GM10248 (cell line): ENCODE results near the gene ATP11A.

Experiments used
- CTCF ChIA-PET: fragments of 300-600 bp; sonication (Branson Sonifier 250); formaldehyde crosslinking; extraction: SDS; loops from one replicate; lab custom pipeline; 2021; ENCODE audit warnings: antibody characterized with exemption; lab: Yijun Ruan, JAX
- POLR2A ChIA-PET: fragments of 350-650 bp; sonication (Branson Sonifier 250); formaldehyde crosslinking; extraction: SDS; loops from one replicate; lab custom pipeline; 2020; ENCODE audit warnings: antibody characterized with exemption; lab: Yijun Ruan, JAX
- DNase-seq: peaks from one replicate; pipeline ENCODE4 v3.0.0; 2012; ENCODE audit errors: extremely low spot score
- CTCF ChIP-seq: IDR thresholded peaks from 2 replicates; pipeline ENCODE4 v1.5.1; 2012; ENCODE audit warnings: mild to moderate bottlenecking, low read depth; ENCODE audit errors: extremely low read depth, missing control alignments, control extremely low read depth

The ATP11A gene

GRCh38 chr13:112877976-112878955, 188.4 kb downstream of the ATP11A start:
- CTCF ChIA-PET, result interaction anchor here (3.3 kb wide), 1 partner anchor 238 kb away, joined by 22 read pairs; no protein-coding TSS in a partner anchor
- DNase-seq, result no peak
- POLR2A ChIA-PET, result interaction anchor here (0.6 kb wide), 1 partner anchor 1326 kb away, joined by 5 read pairs; no protein-coding TSS in a partner anchor
- no peak for TF ChIP-seq CTCF

- CTCF ChIA-PET, result interaction anchor here (1.3 kb wide), 1 partner anchor 238 kb away, joined by 3 read pairs; no protein-coding TSS in a partner anchor
- DNase-seq, result no peak
- TF ChIP-seq CTCF, result no peak
- POLR2A ChIA-PET, result no interaction called here
Observed at GRCh38 chr13:112879283-112879833, 189.5 kb downstream of the ATP11A start.

- no peak for TF ChIP-seq CTCF
- DNase-seq, result no peak
- CTCF ChIA-PET, result interaction anchor here (1.3 to 1.6 kb wide), 2 partner anchors 239 to 240 kb away, joined by 3 read pairs; no protein-coding TSS in a partner anchor
- POLR2A ChIA-PET, result no interaction called here
Observed at GRCh38 chr13:112880221-112880641, 190.4 kb downstream of the ATP11A start.

- CTCF ChIA-PET, result interaction anchor here (1.6 kb wide), 1 partner anchor 241 kb away, joined by 3 read pairs; no protein-coding TSS in a partner anchor
Observed at GRCh38 chr13:112880976-112881540, 191.2 kb downstream of the ATP11A start.

GRCh38 chr13:112881656-112882554, 192.1 kb downstream of the ATP11A start:
- CTCF ChIA-PET, result no interaction called here
- no peak for DNase-seq
- TF ChIP-seq CTCF, result no peak
- POLR2A ChIA-PET, result interaction anchor here (0.5 kb wide), 1 partner anchor 249 kb away, joined by 4 read pairs; no protein-coding TSS in a partner anchor

More at GRCh38 chr13:112880976-112881540, 191.2 kb downstream of the ATP11A start:
- POLR2A ChIA-PET, result interaction anchor here (0.5 kb wide), 1 partner anchor 248 kb away, joined by 4 read pairs; no protein-coding TSS in a partner anchor
- DNase-seq, result no peak
- TF ChIP-seq CTCF, result no peak
